Measurements from ENCODE around the gene GPR158.
"Not testable (repeated sequence)": the region's sequence is repeated elsewhere in the genome, so short reads cannot be mapped to it uniquely, and the experiment has no call there.

Gene GPR158

GRCh38 chr10:25304606-25305005 is 129.8 kb downstream of the GPR158 start:
- no peak for DNase-seq

GRCh38 chr10:25306386-25306785 is 131.6 kb downstream of the GPR158 start:
- DNase-seq, result no peak

- DNase-seq, result no peak
Measured at GRCh38 chr10:25308278-25308677, 133.5 kb downstream of the GPR158 start.

GRCh38 chr10:25317596-25318211 is 142.9 kb downstream of the GPR158 start:
- DNase-seq, result not testable (repeated sequence)

- no peak for DNase-seq
Measured at GRCh38 chr10:25327273-25327672, 152.5 kb downstream of the GPR158 start.

- DNase-seq, result no peak
Measured at GRCh38 chr10:25328361-25328760, 153.6 kb downstream of the GPR158 start.

- not testable (repeated sequence) for DNase-seq
Measured at GRCh38 chr10:25329587-25329986, 154.8 kb downstream of the GPR158 start.

GRCh38 chr10:25334445-25334844 is 159.6 kb downstream of the GPR158 start:
- DNase-seq, result no peak

GRCh38 chr10:25336330-25336729 is 161.5 kb downstream of the GPR158 start:
- no peak for DNase-seq

GRCh38 chr10:25338271-25338670 is 163.5 kb downstream of the GPR158 start:
- no peak for DNase-seq

- no peak for DNase-seq
Measured at GRCh38 chr10:25339966-25340365, 165.2 kb downstream of the GPR158 start.

GRCh38 chr10:25349520-25349919 is 174.7 kb downstream of the GPR158 start:
- no peak for DNase-seq

- no peak for DNase-seq
Measured at GRCh38 chr10:25356609-25357008, 181.8 kb downstream of the GPR158 start.

GRCh38 chr10:25357269-25357668 is 182.5 kb downstream of the GPR158 start:
- DNase-seq, result no peak

GRCh38 chr10:25382029-25382810 is 207.4 kb downstream of the GPR158 start:
- no peak for DNase-seq

GRCh38 chr10:25382901-25383300 is 208.1 kb downstream of the GPR158 start:
- not testable (repeated sequence) for DNase-seq

- DNase-seq, result no peak
Measured at GRCh38 chr10:25383686-25384085, 208.9 kb downstream of the GPR158 start.

- DNase-seq, result no peak
Measured at GRCh38 chr10:25384618-25385017, 209.8 kb downstream of the GPR158 start.

GRCh38 chr10:25388188-25388861 is 213.5 kb downstream of the GPR158 start:
- DNase-seq, result no peak

GRCh38 chr10:25388862-25389206 is 214.0 kb downstream of the GPR158 start:
- DNase-seq, result no peak

GRCh38 chr10:25390733-25391132 is 215.9 kb downstream of the GPR158 start:
- no peak for DNase-seq

GRCh38 chr10:25392132-25392531 is 217.3 kb downstream of the GPR158 start:
- no peak for DNase-seq

GRCh38 chr10:25393621-25394020 is 218.8 kb downstream of the GPR158 start:
- DNase-seq, result no peak

- no peak for DNase-seq
Measured at GRCh38 chr10:25398680-25399079, 223.9 kb downstream of the GPR158 start.
